ENCODE measurements around the gene CASR. TPM values are rescaled to one million over a fixed set of nuclear protein-coding genes. Genes with fewer than 3 reads are reported as not detected.

The CASR gene
- total and polyA plus RNA-seq, 12 donors = 0.03 to 0.55 (median 0.08) TPM; not detected in 6

DNA sequence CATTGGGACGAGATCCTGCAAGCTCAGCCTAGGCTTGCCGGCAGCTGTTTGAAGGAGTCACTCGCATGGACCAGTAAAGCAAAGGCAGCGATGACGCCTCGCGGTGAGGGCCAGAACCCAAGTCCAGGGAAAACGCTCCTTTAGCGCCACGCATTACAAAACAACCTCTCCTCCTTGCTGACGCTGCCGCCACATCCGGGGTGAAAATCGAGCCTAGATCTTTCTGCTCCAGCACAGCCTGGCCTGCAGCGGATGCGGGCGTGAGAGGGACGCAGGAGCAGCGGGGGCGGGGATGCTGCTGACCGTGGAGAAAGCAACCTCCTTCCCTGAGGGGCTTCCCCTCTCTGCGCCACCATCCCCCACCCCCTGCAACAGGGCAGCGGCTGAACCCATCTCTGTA, 46.7 kb downstream of the CASR start:
- 76 to 86% (median 78%) methylated on average over 20 to 23 of the region's 23 CpGs for WGBS, 4 donors
- H3K36me3 ChIP-seq (replicated peaks in 1 of 2) = no peaks in the 10 kb centered on the region

DNA sequence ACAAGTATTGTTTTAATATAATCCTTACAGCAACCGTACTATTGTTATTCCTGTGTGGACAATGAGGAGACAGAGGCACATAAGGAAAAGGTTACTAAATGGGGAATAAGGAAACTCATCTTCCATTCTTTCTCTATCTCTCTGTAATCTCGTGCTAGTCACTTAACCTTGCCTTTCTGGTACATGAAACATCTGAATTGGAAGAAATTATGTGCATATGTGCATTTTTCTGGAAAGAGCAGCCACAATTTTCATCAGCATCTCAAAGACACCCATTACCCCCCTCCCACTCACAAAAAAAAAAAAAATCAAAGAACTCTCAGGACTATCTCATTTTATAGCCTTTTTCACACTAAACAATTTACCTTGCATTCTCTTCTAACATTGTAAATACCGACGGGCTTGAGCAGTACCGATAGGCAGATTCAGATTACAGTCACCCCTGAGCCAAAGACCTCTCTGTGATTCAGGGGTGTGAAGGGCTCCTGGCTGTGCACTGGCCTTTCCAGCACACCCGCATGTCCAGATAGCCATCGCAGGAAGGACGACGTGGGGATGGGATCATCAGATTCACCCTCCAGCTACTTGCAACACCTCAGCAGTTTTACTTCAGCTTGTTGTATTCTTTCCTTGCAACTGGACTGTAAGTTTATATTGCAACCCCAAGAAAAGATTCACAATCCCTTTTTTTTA, 48.1 kb downstream of the CASR start:
- 51 to 63% (median 56%) methylated on average over 9 of the region's 9 CpGs for WGBS, 4 donors

More for the DNA sequence above, 46.7 kb downstream of the CASR start:
- H3K27ac ChIP-seq = no peak overlapping the region
- TF ChIP-seq POLR2A (IDR thresholded peaks at IDR 0.05) = no peak
- TF ChIP-seq, protein P1, sequence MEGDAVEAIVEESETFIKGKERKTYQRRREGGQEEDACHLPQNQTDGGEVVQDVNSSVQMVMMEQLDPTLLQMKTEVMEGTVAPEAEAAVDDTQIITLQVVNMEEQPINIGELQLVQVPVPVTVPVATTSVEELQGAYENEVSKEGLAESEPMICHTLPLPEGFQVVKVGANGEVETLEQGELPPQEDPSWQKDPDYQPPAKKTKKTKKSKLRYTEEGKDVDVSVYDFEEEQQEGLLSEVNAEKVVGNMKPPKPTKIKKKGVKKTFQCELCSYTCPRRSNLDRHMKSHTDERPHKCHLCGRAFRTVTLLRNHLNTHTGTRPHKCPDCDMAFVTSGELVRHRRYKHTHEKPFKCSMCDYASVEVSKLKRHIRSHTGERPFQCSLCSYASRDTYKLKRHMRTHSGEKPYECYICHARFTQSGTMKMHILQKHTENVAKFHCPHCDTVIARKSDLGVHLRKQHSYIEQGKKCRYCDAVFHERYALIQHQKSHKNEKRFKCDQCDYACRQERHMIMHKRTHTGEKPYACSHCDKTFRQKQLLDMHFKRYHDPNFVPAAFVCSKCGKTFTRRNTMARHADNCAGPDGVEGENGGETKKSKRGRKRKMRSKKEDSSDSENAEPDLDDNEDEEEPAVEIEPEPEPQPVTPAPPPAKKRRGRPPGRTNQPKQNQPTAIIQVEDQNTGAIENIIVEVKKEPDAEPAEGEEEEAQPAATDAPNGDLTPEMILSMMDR (IDR thresholded peaks at IDR 0.05) = no peak
- no peak overlapping the region for H3K4me3 ChIP-seq
- intact Hi-C loops (cut with DNase I) = no loop called here
- no peak for DNase-seq
- no peaks in the 10 kb centered on the region for H3K27me3 ChIP-seq
- no peaks in the 10 kb centered on the region for H3K9me3 ChIP-seq (replicated peaks in 1 of 3)
- H3K4me1 ChIP-seq (replicated peaks in 1 of 2) = no peaks in the 10 kb centered on the region

GRCh38 chr3:122232485-122232884, 49.0 kb downstream of the CASR start:
- intact Hi-C loops (cut with DNase I) = no loop called here
- H3K27ac ChIP-seq = no peak overlapping the region
- H3K9me3 ChIP-seq (replicated peaks in 1 of 3) = no peaks in the 10 kb centered on the region
- H3K27me3 ChIP-seq = no peaks in the 10 kb centered on the region
- no peaks in the 10 kb centered on the region for H3K4me1 ChIP-seq (replicated peaks in 1 of 2)
- no peak for TF ChIP-seq POLR2A (IDR thresholded peaks at IDR 0.05)
- TF ChIP-seq, protein P1 (IDR thresholded peaks at IDR 0.05) = no peak
- H3K36me3 ChIP-seq (replicated peaks in 1 of 2) = no peaks in the 10 kb centered on the region
- no peak overlapping the region for H3K4me3 ChIP-seq
- WGBS, 4 donors = 67 to 77% (median 72%) methylated on average over 4 of the region's 4 CpGs
- DNase-seq = no peak

More for the DNA sequence above, 48.1 kb downstream of the CASR start:
- Histone ChIP-seq H3K4me1 (replicated peaks in 1 of 2) (no peaks in the 10 kb centered on the region), H3K4me3 (no peak overlapping the region), H3K27ac (no peak overlapping the region), H3K36me3 (replicated peaks in 1 of 2) (no peaks in the 10 kb centered on the region), H3K9me3 (replicated peaks in 1 of 3) (no peaks in the 10 kb centered on the region), H3K27me3 (no peaks in the 10 kb centered on the region)
- no peak for DNase-seq
- intact Hi-C loops (cut with DNase I) = no loop called here
- TF ChIP-seq POLR2A (IDR thresholded peaks at IDR 0.05) = no peak
- TF ChIP-seq, protein P1 (IDR thresholded peaks at IDR 0.05) = no peak

DNA sequence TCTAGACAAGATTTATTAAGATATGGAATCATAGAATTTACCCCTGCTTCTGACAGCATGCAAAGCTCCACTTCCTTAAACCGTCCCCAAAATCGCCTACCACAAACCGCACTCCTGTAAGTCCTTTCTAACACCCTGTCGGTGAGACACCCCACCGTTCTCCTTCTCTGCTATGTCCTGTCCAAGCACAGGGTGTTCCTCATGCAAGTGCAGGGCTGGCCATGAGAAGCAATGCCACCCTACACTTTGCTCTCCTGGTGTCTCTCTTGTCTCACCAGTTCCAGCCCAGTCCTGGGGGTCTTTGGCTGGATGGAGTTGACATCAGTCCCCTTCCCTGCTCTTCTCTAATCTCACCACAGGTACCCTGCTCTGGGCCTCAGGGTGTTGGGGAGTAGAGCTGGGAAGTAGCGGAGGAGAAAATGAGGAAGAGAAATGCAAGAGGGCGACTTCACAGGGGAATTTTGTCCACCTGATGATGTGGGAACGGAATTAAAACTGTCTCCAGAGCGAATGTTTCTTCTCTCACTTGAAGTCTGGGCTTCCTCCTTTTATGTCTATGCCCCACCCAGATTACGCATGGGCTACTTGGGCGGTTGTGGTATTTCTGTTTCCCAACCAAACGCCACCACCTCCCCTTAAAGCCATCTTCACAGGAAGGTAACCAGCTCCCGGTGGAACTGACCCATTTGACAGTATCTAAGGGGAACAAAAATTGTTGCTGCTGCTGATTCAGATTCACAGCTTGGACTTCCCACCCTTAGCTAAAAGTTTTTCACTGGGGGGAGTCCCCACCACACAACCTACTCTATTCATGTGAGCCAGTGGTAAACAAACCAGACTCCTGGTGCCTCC, 49.9 kb downstream of the CASR start:
- peak overlapping the region in 2 of 5 donors; percentile 38 to 84 for H3K27ac ChIP-seq
- intact Hi-C loops (cut with DNase I) = no loop called here

More for the DNA sequence above, 49.9 kb downstream of the CASR start:
- peak in 5 of 7 donors; percentile 16 to 58 (median 34) for DNase-seq
- no peaks in the 10 kb centered on the region for H3K27me3 ChIP-seq
- no peak overlapping the region for H3K4me3 ChIP-seq
- no peaks in the 10 kb centered on the region for H3K36me3 ChIP-seq (replicated peaks in 1 of 2)
- H3K4me1 ChIP-seq (replicated peaks in 1 of 2) = no peaks in the 10 kb centered on the region
- no peaks in the 10 kb centered on the region for H3K9me3 ChIP-seq (replicated peaks in 1 of 3)
- WGBS, 4 donors = 68 to 78% (median 70%) methylated on average over 13 of the region's 13 CpGs
- TF ChIP-seq, protein P1 (IDR thresholded peaks at IDR 0.05) = no peak
- no peak for TF ChIP-seq POLR2A (IDR thresholded peaks at IDR 0.05)
